ENCODE data around the gene LRMDA. TPM values are rescaled to one million over a fixed set of nuclear protein-coding genes. Genes with fewer than 3 reads are reported as not detected.

The LRMDA gene
- total and polyA plus RNA-seq, 2 of the 13 experiments (the other 11 are each of a cell fraction or from before 2014, with no cell fraction given) = 13.4 to 22.0 TPM

DNA sequence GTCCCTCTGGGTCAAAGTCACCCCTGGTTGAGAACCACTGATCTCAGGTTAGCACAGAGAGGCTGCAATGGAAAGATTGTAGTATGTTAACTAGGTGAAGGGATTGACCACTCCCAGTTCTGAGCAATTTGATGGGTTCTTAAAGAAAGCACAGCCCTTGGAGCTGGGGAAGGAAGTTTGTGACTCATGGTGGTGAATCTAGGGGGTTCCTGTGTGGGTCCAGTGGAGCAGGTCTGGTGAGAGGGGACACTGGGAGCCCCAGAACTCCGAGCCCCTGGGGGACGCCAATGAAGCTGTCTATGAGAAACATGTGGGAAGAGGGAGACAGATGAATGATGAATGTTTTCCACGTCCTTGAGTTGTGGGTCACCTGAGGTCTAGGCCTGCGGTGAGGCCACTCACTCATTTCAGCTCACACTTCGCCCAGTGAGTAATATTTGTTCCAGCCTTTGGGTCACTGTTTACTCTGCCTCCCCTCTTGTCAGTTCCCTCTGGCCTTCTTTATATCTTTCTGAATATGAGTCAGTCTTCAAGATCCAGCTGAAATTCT is 341.9 kb downstream of the LRMDA start (continued):
- peak; percentile 80 for TF ChIP-seq ZMYM2 (CRISPR knock-in tag; IDR thresholded peaks at IDR 0.05)
- 0 out of 2 replicates have a peak, but pooled peaks have one; percentile 25 for TF ChIP-seq ZNF788 (CRISPR knock-in tag; IDR thresholded peaks at IDR 0.05; ENCODE audit: borderline replicate concordance)
- peak; percentile 73 for TF ChIP-seq IRF2 (CRISPR knock-in tag; IDR thresholded peaks at IDR 0.05)
- peak; percentile 69 for TF ChIP-seq TBX3 (IDR thresholded peaks at IDR 0.05; ENCODE audit: borderline replicate concordance)
- TF ChIP-seq, protein P1, sequence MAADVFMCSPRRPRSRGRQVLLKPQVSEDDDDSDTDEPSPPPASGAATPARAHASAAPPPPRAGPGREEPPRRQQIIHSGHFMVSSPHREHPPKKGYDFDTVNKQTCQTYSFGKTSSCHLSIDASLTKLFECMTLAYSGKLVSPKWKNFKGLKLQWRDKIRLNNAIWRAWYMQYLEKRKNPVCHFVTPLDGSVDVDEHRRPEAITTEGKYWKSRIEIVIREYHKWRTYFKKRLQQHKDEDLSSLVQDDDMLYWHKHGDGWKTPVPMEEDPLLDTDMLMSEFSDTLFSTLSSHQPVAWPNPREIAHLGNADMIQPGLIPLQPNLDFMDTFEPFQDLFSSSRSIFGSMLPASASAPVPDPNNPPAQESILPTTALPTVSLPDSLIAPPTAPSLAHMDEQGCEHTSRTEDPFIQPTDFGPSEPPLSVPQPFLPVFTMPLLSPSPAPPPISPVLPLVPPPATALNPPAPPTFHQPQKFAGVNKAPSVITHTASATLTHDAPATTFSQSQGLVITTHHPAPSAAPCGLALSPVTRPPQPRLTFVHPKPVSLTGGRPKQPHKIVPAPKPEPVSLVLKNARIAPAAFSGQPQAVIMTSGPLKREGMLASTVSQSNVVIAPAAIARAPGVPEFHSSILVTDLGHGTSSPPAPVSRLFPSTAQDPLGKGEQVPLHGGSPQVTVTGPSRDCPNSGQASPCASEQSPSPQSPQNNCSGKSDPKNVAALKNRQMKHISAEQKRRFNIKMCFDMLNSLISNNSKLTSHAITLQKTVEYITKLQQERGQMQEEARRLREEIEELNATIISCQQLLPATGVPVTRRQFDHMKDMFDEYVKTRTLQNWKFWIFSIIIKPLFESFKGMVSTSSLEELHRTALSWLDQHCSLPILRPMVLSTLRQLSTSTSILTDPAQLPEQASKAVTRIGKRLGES (CRISPR knock-in tag; IDR thresholded peaks at IDR 0.05; ENCODE audit: borderline replicate concordance) = no peak
- TF ChIP-seq ZNF703 (CRISPR knock-in tag; IDR thresholded peaks at IDR 0.05; ENCODE audit: borderline replicate concordance) = no peak
- TF ChIP-seq THAP11 (CRISPR knock-in tag; IDR thresholded peaks at IDR 0.05) = peak; percentile 31; the same call in 1 of the 2 replicates
- peak; percentile 58; the same call in 1 of the 2 replicates for TF ChIP-seq ZBTB38 (CRISPR knock-in tag; IDR thresholded peaks at IDR 0.05)
- TF ChIP-seq KDM5A (IDR thresholded peaks at IDR 0.05; ENCODE audit: borderline replicate concordance, low read length) = no peak
- no peak for TF ChIP-seq RARG (CRISPR knock-in tag; IDR thresholded peaks at IDR 0.05; ENCODE audit: low read depth)
- TF ChIP-seq, protein P2, sequence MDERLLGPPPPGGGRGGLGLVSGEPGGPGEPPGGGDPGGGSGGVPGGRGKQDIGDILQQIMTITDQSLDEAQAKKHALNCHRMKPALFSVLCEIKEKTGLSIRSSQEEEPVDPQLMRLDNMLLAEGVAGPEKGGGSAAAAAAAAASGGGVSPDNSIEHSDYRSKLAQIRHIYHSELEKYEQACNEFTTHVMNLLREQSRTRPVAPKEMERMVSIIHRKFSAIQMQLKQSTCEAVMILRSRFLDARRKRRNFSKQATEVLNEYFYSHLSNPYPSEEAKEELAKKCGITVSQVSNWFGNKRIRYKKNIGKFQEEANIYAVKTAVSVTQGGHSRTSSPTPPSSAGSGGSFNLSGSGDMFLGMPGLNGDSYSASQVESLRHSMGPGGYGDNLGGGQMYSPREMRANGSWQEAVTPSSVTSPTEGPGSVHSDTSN (CRISPR knock-in tag; IDR thresholded peaks at IDR 0.05) = peak; percentile 67
- TF ChIP-seq ZFP90 (CRISPR knock-in tag; IDR thresholded peaks at IDR 0.05; ENCODE audit: borderline replicate concordance) = no peak
- TF ChIP-seq, protein P3, sequence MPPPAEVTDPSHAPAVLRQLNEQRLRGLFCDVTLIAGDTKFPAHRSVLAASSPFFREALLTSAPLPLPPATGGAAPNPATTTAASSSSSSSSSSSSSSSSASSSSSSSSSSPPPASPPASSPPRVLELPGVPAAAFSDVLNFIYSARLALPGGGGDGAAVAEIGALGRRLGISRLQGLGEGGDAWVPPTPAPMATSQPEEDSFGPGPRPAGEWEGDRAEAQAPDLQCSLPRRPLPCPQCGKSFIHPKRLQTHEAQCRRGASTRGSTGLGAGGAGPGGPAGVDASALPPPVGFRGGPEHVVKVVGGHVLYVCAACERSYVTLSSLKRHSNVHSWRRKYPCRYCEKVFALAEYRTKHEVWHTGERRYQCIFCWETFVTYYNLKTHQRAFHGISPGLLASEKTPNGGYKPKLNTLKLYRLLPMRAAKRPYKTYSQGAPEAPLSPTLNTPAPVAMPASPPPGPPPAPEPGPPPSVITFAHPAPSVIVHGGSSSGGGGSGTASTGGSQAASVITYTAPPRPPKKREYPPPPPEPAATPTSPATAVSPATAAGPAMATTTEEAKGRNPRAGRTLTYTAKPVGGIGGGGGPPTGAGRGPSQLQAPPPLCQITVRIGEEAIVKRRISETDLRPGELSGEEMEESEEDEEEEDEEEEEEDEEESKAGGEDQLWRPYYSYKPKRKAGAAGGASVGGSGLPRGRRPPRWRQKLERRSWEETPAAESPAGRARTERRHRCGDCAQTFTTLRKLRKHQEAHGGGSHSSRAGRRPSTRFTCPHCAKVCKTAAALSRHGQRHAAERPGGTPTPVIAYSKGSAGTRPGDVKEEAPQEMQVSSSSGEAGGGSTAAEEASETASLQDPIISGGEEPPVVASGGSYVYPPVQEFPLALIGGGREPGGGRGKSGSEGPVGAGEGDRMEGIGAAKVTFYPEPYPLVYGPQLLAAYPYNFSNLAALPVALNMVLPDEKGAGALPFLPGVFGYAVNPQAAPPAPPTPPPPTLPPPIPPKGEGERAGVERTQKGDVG (CRISPR knock-in tag; IDR thresholded peaks at IDR 0.05; ENCODE audit: borderline replicate concordance) = 0 out of 2 replicates have a peak, but pooled peaks have one; percentile 41
- TF ChIP-seq, protein P4, sequence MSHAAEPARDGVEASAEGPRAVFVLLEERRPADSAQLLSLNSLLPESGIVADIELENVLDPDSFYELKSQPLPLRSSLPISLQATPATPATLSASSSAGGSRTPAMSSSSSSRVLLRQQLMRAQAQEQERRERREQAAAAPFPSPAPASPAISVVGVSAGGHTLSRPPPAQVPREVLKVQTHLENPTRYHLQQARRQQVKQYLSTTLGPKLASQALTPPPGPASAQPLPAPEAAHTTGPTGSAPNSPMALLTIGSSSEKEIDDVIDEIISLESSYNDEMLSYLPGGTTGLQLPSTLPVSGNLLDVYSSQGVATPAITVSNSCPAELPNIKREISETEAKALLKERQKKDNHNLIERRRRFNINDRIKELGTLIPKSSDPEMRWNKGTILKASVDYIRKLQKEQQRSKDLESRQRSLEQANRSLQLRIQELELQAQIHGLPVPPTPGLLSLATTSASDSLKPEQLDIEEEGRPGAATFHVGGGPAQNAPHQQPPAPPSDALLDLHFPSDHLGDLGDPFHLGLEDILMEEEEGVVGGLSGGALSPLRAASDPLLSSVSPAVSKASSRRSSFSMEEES (CRISPR knock-in tag; IDR thresholded peaks at IDR 0.05) = peak; percentile 89
- no peak for TF ChIP-seq SALL2 (CRISPR knock-in tag; IDR thresholded peaks at IDR 0.05)
- no peak for TF ChIP-seq MAFF (IDR thresholded peaks at IDR 0.05; ENCODE audit: low read depth, low read length)
- no peak for TF ChIP-seq PHB2 (IDR thresholded peaks at IDR 0.05; ENCODE audit: partially characterized antibody)
- TF ChIP-seq CBX1 (IDR thresholded peaks at IDR 0.05; ENCODE audit: low read depth) = no peak
- TF ChIP-seq, protein P5, sequence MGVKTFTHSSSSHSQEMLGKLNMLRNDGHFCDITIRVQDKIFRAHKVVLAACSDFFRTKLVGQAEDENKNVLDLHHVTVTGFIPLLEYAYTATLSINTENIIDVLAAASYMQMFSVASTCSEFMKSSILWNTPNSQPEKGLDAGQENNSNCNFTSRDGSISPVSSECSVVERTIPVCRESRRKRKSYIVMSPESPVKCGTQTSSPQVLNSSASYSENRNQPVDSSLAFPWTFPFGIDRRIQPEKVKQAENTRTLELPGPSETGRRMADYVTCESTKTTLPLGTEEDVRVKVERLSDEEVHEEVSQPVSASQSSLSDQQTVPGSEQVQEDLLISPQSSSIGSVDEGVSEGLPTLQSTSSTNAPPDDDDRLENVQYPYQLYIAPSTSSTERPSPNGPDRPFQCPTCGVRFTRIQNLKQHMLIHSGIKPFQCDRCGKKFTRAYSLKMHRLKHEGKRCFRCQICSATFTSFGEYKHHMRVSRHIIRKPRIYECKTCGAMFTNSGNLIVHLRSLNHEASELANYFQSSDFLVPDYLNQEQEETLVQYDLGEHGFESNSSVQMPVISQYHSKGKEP (CRISPR knock-in tag; IDR thresholded peaks at IDR 0.05) = no peak
- no peak for TF ChIP-seq NFE2L2 (IDR thresholded peaks at IDR 0.05; ENCODE audit: low read length)

Data from HepG2 (cell line).